ENCODE measurements around the gene HS3ST5.

DNA sequence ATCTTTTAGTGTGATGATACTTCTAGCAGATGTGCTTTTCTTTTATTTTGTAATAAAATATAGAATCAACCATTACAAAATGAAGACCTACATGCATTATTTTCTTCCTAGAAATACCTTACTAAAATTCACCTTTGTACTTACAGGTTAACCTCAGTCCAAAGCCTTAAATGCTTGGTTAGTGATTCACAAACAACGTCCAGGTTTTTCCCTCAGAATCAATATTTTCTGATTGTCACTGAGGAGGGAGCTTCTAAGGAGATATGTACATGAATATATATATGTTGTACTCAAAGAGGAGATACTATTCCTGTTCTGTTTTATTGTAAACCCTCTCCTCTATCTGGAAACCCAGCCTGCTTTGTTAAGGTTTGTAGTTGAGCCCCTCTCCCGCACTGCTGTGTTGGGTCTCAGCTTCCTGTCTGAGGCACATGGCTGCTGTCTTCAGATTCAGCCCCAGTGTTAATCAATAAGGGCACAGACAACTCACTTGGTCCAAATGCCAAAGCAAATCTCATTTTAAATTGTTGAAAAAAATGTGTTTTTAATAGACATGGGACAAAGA is 33.9 kb upstream of the HS3ST5 start:
- TF ChIP-seq, protein P1, sequence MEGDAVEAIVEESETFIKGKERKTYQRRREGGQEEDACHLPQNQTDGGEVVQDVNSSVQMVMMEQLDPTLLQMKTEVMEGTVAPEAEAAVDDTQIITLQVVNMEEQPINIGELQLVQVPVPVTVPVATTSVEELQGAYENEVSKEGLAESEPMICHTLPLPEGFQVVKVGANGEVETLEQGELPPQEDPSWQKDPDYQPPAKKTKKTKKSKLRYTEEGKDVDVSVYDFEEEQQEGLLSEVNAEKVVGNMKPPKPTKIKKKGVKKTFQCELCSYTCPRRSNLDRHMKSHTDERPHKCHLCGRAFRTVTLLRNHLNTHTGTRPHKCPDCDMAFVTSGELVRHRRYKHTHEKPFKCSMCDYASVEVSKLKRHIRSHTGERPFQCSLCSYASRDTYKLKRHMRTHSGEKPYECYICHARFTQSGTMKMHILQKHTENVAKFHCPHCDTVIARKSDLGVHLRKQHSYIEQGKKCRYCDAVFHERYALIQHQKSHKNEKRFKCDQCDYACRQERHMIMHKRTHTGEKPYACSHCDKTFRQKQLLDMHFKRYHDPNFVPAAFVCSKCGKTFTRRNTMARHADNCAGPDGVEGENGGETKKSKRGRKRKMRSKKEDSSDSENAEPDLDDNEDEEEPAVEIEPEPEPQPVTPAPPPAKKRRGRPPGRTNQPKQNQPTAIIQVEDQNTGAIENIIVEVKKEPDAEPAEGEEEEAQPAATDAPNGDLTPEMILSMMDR (IDR thresholded peaks at IDR 0.05), result no peak
- TF ChIP-seq POLR2A (IDR thresholded peaks at IDR 0.05) (no peak), POLR2AphosphoS5 (IDR thresholded peaks at IDR 0.05) (no peak)

Data from breast epithelium (tissue), 3 donors.